GM12892 (cell line): ENCODE results near the gene ASF1B.

Source experiments
- POLR2A ChIP-seq: IDR thresholded peaks from 2 replicates; pipeline ENCODE4 v1.6.1; 2011; ENCODE audit warnings: low read depth, low read length, control low read depth
- TAF1 ChIP-seq: IDR thresholded peaks from 2 replicates; pipeline ENCODE4 v1.6.1; 2011; ENCODE audit warnings: low read depth, mild to moderate bottlenecking, control low read depth, low read length, borderline replicate concordance

DNA sequence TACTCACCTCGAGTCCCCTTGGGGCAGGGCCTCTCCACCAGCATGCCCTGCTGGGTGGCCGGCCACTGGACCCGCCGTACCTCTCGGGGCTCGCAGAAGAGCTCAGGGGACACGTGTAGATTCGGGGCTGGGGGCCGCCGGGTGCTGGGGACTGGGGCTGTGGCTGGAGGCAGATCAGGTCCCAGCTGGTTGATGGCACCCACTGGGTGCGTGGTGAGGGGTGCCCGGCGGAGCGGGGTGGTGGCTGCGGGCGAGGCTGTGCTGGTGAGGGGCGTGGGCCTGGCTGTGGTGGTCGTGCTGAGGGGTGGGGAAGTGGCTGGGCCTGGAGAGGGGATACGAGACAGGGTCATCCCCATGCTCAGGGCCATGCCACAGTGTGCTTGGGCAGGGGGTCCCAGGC lies 24.9 kb upstream of the ASF1B start:
- TF ChIP-seq TAF1 (no peak), POLR2A (no peak)
